GM12878 (cell line): Measurements from ENCODE around the gene MAN2C1. TPM values are rescaled to one million over a fixed set of nuclear protein-coding genes. Genes with fewer than 3 reads are reported as not detected.

Source experiments
- ATAC-seq: fragments of 200-7000 bp; cut with Tn5 transposase; 3 replicates; pipeline ENCODE4 v1.9.1; 2020; ENCODE audit warnings: mild to moderate bottlenecking, moderate library complexity
- BruUV-seq: library from RNA; stranded (reverse); fragments of 400-500 nt; replicated peaks from 2 replicates; lab custom pipeline; 2021; lab: Mats Ljungman, UMichigan
- CTCF ChIA-PET: fragments of 300-600 bp; sonication (Branson Sonifier 250); formaldehyde crosslinking; extraction: SDS; loops from one replicate; lab custom pipeline; 2021; ENCODE audit warnings: inconsistent platforms; lab: Yijun Ruan, JAX
- POLR2A ChIA-PET: fragments of 350-600 bp; formaldehyde crosslinking; extraction: SDS; loops from one replicate; lab custom pipeline; 2021; ENCODE audit warnings: inconsistent platforms; lab: Charles Lee
- RAD21 ChIA-PET: fragments of 300-600 bp; sonication (Branson Sonifier 250); formaldehyde crosslinking; loops from one replicate; lab custom pipeline; 2023; ENCODE audit warnings: antibody characterized with exemption; ENCODE audit not compliant: unreplicated experiment; lab: Charles Lee
- SMC1A ChIA-PET: fragments of 300-600 bp; sonication (Branson Sonifier 250); formaldehyde crosslinking; loops from one replicate; lab custom pipeline; 2023; ENCODE audit not compliant: unreplicated experiment, uncharacterized antibody; lab: Charles Lee
- DNase-seq: peaks from one replicate; pipeline ENCODE4 v3.0.0-alpha.2; 2011; ENCODE audit warnings: low read depth, low spot score
- FAIRE-seq: peaks from 3 replicates; lab custom pipeline; 2011; peaks lifted over from hg19 to GRCh38; lab: Jason Lieb, UNC
- H2AFZ ChIP-seq: 2 replicates; pipeline ENCODE4 v1.6.0; 2011; ENCODE audit warnings: low read depth, low read length, control low read depth; ENCODE audit not compliant: control insufficient read depth
- H3K27ac ChIP-seq: 2 replicates; pipeline ENCODE4 v1.5.1; 2011; ENCODE audit warnings: control low read depth; ENCODE audit not compliant: control insufficient read depth, insufficient read depth
- H3K27me3 ChIP-seq, 2 experiments: replicated peaks in 1 of 2; 2 replicates each; pipeline versions ENCODE4 v1.6.0 to v1.6.1; 2011; ENCODE audit warnings: low read length in 1 of 2; ENCODE audit not compliant: control insufficient read depth in 2 of 2, insufficient read depth in 2 of 2
- H3K36me3 ChIP-seq, 2 experiments: 2 replicates each; pipeline ENCODE4 v1.5.1; 2011; ENCODE audit warnings: low read length in 1 of 2; ENCODE audit not compliant: control insufficient read depth in 2 of 2, insufficient read depth in 2 of 2
- H3K4me1 ChIP-seq: 2 replicates; pipeline ENCODE4 v1.6.1; 2011; ENCODE audit warnings: mild to moderate bottlenecking, low read length, moderate library complexity, mixed read lengths; ENCODE audit not compliant: control insufficient read depth, insufficient read depth
- H3K4me2 ChIP-seq: 2 replicates; pipeline ENCODE4 v1.6.0; 2011; ENCODE audit warnings: control low read depth; ENCODE audit not compliant: control insufficient read depth, insufficient read depth
- H3K4me3 ChIP-seq: fragments of 200-600 bp; sonication (generic); 2 replicates; pipeline ENCODE4 v1.5.1; 2016
- H3K79me2 ChIP-seq: 2 replicates; pipeline ENCODE4 v1.6.0; 2011; ENCODE audit warnings: low read length; ENCODE audit not compliant: control insufficient read depth, insufficient read depth
- H3K9ac ChIP-seq: 2 replicates; pipeline ENCODE4 v1.8.0; 2011; ENCODE audit warnings: low read length, control low read depth, mixed read lengths; ENCODE audit not compliant: control insufficient read depth, insufficient read depth
- H3K9me3 ChIP-seq: replicated peaks from 3 replicates; pipeline ENCODE4 v1.5.1; 2011; ENCODE audit warnings: mild to moderate bottlenecking, low read length; ENCODE audit not compliant: control insufficient read depth, insufficient read depth
- H4K20me1 ChIP-seq: 2 replicates; pipeline ENCODE4 v1.6.0; 2011; ENCODE audit not compliant: control insufficient read depth, insufficient read depth
- BCLAF1 ChIP-seq: fragments of 450-650 bp; IDR thresholded peaks from 2 replicates; pipeline ENCODE4 v1.6.1; 2017; ENCODE audit warnings: antibody characterized with exemption, mild to moderate bottlenecking, moderate library complexity
- FOS ChIP-seq: IDR thresholded peaks from 3 replicates; pipeline ENCODE4 v1.6.1; 2011; ENCODE audit warnings: borderline replicate concordance; ENCODE audit not compliant: insufficient read length; ENCODE audit errors: extremely low read depth
- GABPA ChIP-seq: IDR thresholded peaks from 2 replicates; pipeline ENCODE4 v1.6.1; 2014; ENCODE audit warnings: antibody characterized with exemption, low read depth, mild to moderate bottlenecking, inconsistent platforms
- NFXL1 ChIP-seq: fragments of 450-650 bp; IDR thresholded peaks from 2 replicates; pipeline ENCODE4 v1.6.1; 2017; ENCODE audit warnings: antibody characterized with exemption, mild to moderate bottlenecking, borderline replicate concordance
- WRNIP1 ChIP-seq: IDR thresholded peaks from 2 replicates; pipeline ENCODE4 v1.6.1; 2011; ENCODE audit warnings: low read depth, low read length, improper control_type of control experiment, borderline replicate concordance
- ZBED1 ChIP-seq: IDR thresholded peaks from 2 replicates; pipeline ENCODE4 v1.6.1; 2016; ENCODE audit warnings: borderline replicate concordance
- ZBTB11 ChIP-seq: fragments of 450-650 bp; formaldehyde crosslinking; IDR thresholded peaks from 2 replicates; pipeline ENCODE4 v1.5.0; 2022; ENCODE audit warnings: mild to moderate bottlenecking, missing genetic modification characterization
- WGBS: methylation state at CpG from one replicate; pipeline ENCODE4 v1.1.6; 2016; ENCODE audit warnings: low lambda C conversion rate; ENCODE audit not compliant: insufficient replicate concordance, insufficient coverage; ENCODE audit errors: missing lambda C conversion rate; 5-methylcytosine and 5-hydroxymethylcytosine counted together
- in situ Hi-C: fragments of 300-500 bp; cut with MboI; formaldehyde crosslinking; loops from 9 replicates; pipeline ENCODE4 v1.14.3; 2018; ENCODE audit warnings: mixed read lengths
- intact Hi-C: fragments of 100-400 bp; cut with micrococcal nuclease; formaldehyde crosslinking; loops from one replicate; pipeline ENCODE4 v1.14.2; 2022; ENCODE audit not compliant: unreplicated experiment
- polyA plus RNA-seq, 11 experiments: library from polyadenylated mRNA; depleted of rRNA in 4 of 11; unstranded in 6 of 11; stranded (reverse) in 5 of 11; fragments of >200 nt; fragmentation: Nextera tagmentation in 4 of 11; fragmentation: Illumina TruSeq in 1 of 11; extraction: Ambion mirVana in 4 of 11; extraction: Trizol in 1 of 11; gene quantifications; 1 replicate in 1 of 11; 2 replicates in 10 of 11; pipeline versions ENCODE4 v1.2.1 to v1.2.3, GENCODE V29; 2011 to 2016; ENCODE audit warnings: inconsistent platforms in 2 of 11, missing spikeins in 2 of 11, low read depth in 1 of 11
- total RNA-seq, 4 experiments: library from RNA; depleted of rRNA in 3 of 4; stranded (reverse); fragments of >200 nt in 3 of 4; fragmentation: Illumina TruSeq in 1 of 4; extraction: Trizol in 1 of 4; gene quantifications; 2 replicates each; pipeline versions ENCODE4 v1.2.1 to v1.2.3, GENCODE V29; 2013 to 2021
- TF ChIP-seq, protein P1 (sequence below): IDR thresholded peaks from 2 replicates; pipeline ENCODE4 v1.6.1; 2012; ENCODE audit warnings: improper control_type of control experiment, low read depth, low read length; ENCODE audit not compliant: insufficient replicate concordance
- TF ChIP-seq, protein P2 (sequence below): fragments of 450-650 bp; IDR thresholded peaks from 2 replicates; pipeline ENCODE4 v1.6.1; 2016; ENCODE audit warnings: mild to moderate bottlenecking

Gene MAN2C1
- total and polyA plus RNA-seq, 10 of the 15 experiments (the other 5 are each of a cell fraction or from before 2014, with no cell fraction given): 1.4 to 111 (median 42.2) TPM

GRCh38 chr15:75313116-75313845 lies 55.1 kb downstream of the MAN2C1 start:
- DNase-seq (no peak), ATAC-seq (no peak), FAIRE-seq (no peak)
- no peaks in the 10 kb centered on the region for H3K79me2 ChIP-seq
- 26% methylated on average over 13 of the region's 13 CpGs for WGBS
- CTCF ChIA-PET: no interaction called here
- POLR2A ChIA-PET: no interaction called here
- H3K36me3 ChIP-seq: no peaks in the 10 kb centered on the region
- SMC1A ChIA-PET: no interaction called here
- no peaks in the 10 kb centered on the region for H4K20me1 ChIP-seq
- H2AFZ ChIP-seq: no peak overlapping the region
- RAD21 ChIA-PET: no interaction called here
- TF ChIP-seq, protein P1, sequence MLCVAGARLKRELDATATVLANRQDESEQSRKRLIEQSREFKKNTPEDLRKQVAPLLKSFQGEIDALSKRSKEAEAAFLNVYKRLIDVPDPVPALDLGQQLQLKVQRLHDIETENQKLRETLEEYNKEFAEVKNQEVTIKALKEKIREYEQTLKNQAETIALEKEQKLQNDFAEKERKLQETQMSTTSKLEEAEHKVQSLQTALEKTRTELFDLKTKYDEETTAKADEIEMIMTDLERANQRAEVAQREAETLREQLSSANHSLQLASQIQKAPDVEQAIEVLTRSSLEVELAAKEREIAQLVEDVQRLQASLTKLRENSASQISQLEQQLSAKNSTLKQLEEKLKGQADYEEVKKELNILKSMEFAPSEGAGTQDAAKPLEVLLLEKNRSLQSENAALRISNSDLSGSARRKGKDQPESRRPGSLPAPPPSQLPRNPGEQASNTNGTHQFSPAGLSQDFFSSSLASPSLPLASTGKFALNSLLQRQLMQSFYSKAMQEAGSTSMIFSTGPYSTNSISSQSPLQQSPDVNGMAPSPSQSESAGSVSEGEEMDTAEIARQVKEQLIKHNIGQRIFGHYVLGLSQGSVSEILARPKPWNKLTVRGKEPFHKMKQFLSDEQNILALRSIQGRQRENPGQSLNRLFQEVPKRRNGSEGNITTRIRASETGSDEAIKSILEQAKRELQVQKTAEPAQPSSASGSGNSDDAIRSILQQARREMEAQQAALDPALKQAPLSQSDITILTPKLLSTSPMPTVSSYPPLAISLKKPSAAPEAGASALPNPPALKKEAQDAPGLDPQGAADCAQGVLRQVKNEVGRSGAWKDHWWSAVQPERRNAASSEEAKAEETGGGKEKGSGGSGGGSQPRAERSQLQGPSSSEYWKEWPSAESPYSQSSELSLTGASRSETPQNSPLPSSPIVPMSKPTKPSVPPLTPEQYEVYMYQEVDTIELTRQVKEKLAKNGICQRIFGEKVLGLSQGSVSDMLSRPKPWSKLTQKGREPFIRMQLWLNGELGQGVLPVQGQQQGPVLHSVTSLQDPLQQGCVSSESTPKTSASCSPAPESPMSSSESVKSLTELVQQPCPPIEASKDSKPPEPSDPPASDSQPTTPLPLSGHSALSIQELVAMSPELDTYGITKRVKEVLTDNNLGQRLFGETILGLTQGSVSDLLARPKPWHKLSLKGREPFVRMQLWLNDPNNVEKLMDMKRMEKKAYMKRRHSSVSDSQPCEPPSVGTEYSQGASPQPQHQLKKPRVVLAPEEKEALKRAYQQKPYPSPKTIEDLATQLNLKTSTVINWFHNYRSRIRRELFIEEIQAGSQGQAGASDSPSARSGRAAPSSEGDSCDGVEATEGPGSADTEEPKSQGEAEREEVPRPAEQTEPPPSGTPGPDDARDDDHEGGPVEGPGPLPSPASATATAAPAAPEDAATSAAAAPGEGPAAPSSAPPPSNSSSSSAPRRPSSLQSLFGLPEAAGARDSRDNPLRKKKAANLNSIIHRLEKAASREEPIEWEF: no peak
- TF ChIP-seq ZBED1 (no peak), BCLAF1 (no peak), NFXL1 (no peak), GABPA (no peak), ZBTB11 (CRISPR knock-in tag) (no peak), WRNIP1 (no peak), FOS (no peak)
- TF ChIP-seq, protein P2, sequence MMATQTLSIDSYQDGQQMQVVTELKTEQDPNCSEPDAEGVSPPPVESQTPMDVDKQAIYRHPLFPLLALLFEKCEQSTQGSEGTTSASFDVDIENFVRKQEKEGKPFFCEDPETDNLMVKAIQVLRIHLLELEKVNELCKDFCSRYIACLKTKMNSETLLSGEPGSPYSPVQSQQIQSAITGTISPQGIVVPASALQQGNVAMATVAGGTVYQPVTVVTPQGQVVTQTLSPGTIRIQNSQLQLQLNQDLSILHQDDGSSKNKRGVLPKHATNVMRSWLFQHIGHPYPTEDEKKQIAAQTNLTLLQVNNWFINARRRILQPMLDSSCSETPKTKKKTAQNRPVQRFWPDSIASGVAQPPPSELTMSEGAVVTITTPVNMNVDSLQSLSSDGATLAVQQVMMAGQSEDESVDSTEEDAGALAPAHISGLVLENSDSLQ: no peak
- H3K4me2 ChIP-seq: no peak overlapping the region
- H3K27ac ChIP-seq: no peak overlapping the region
- no peaks in the 10 kb centered on the region for H3K4me1 ChIP-seq
- in situ Hi-C loops (no loop called here), intact Hi-C loops (no loop called here)
- no peaks in the 10 kb centered on the region for H3K9me3 ChIP-seq
- H3K27me3 ChIP-seq: no peaks in the 10 kb centered on the region; a peak in 1 of 4 replicates
- BruUV-seq: no TSS peak
- H3K9ac ChIP-seq: no peak overlapping the region
- H3K4me3 ChIP-seq: no peak overlapping the region
